ENCODE measurements around the gene PROK1. TPM values are rescaled to one million over a fixed set of nuclear protein-coding genes. Genes with fewer than 3 reads are reported as not detected.

PROK1 gene
- total and polyA plus RNA-seq, 2 donors (not counting 1 experiment from before 2014, with no cell fraction given) = not detected

- POLR2A ChIA-PET = no interaction called here
- 87% methylated on average over 10 of the region's 10 CpGs for WGBS (ENCODE audit: insufficient coverage)
- Histone ChIP-seq H3K4me3 (ENCODE audit: control extremely low read depth in 1 of 5, extremely low read depth in 1 of 5, insufficient read depth in 1 of 5, low read depth in 2 of 5, low read length in 4 of 5) (no peak overlapping the region), H3K9me3 (ENCODE audit: control extremely low read depth in 1 of 3, control insufficient read depth in 2 of 3, insufficient read depth in 1 of 3, low read length in 2 of 3) (peaks cover 0 to 2% (median 0%) of the 10 kb centered on the region in 3 donors), H2AFZ (ENCODE audit: insufficient read depth, low read depth, low read length, poor library complexity, severe bottlenecking) (no peak overlapping the region), H3K9ac (ENCODE audit: low read length) (no peak overlapping the region), H3K4me1 (ENCODE audit: control insufficient read depth in 2 of 2, insufficient read depth in 2 of 2, low read length in 2 of 2) (no peaks in the 10 kb centered on the region), H3K4me2 (replicated peaks; ENCODE audit: low read depth, low read length, poor library complexity, severe bottlenecking) (no peak overlapping the region), H3K79me2 (ENCODE audit: control insufficient read depth, insufficient read depth, low read length) (no peaks in the 10 kb centered on the region), H3K27ac (ENCODE audit: low read length in 2 of 2) (no peak overlapping the region), H3K36me3 (replicated peaks in 1 of 2; ENCODE audit: control extremely low read depth in 1 of 2, control insufficient read depth in 1 of 2, extremely low read depth in 1 of 2, insufficient read depth in 2 of 2, low read length in 1 of 2) (no peaks in the 10 kb centered on the region), H4K20me1 (ENCODE audit: control insufficient read depth, insufficient read depth, low read length, poor library complexity, severe bottlenecking) (no peaks in the 10 kb centered on the region), H3K27me3 (replicated peaks in 1 of 4; ENCODE audit: control extremely low read depth in 1 of 4, control insufficient read depth in 3 of 4, insufficient read depth in 4 of 4, low read length in 3 of 4) (peaks cover 0 to 3% (median 0%) of the 10 kb centered on the region in 4 experiments)
- intact Hi-C loops (cut with micrococcal nuclease) = no loop called here
- H3K27me3 Mint-ChIP-seq = peaks cover 35% of the 10 kb centered on the region
- TF ChIP-seq EZH2 (IDR thresholded peaks at IDR 0.05; ENCODE audit: borderline replicate concordance, insufficient read depth, low read depth, low read length, poor library complexity, severe bottlenecking) = no peak
- TF ChIP-seq, protein P1, sequence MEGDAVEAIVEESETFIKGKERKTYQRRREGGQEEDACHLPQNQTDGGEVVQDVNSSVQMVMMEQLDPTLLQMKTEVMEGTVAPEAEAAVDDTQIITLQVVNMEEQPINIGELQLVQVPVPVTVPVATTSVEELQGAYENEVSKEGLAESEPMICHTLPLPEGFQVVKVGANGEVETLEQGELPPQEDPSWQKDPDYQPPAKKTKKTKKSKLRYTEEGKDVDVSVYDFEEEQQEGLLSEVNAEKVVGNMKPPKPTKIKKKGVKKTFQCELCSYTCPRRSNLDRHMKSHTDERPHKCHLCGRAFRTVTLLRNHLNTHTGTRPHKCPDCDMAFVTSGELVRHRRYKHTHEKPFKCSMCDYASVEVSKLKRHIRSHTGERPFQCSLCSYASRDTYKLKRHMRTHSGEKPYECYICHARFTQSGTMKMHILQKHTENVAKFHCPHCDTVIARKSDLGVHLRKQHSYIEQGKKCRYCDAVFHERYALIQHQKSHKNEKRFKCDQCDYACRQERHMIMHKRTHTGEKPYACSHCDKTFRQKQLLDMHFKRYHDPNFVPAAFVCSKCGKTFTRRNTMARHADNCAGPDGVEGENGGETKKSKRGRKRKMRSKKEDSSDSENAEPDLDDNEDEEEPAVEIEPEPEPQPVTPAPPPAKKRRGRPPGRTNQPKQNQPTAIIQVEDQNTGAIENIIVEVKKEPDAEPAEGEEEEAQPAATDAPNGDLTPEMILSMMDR (IDR thresholded peaks at IDR 0.05) = no peak
- no peaks in the 10 kb centered on the region for H3K4me1 Mint-ChIP-seq
- CTCF ChIA-PET = interaction anchor here (2.0 to 2.9 kb wide), 2 partner anchors 12 to 23 kb away, joined by 11 to 12 read pairs; no protein-coding TSS in a partner anchor
- H3K4me3 Mint-ChIP-seq = no peak overlapping the region
- DNase-seq (no peak), ATAC-seq (ENCODE audit: low read depth) (no peak)
- H3K9me3 Mint-ChIP-seq (ENCODE audit: insufficient read depth) = no peaks in the 10 kb centered on the region
- no peak overlapping the region for H3K27ac Mint-ChIP-seq
Measured at GRCh38 chr1:110472546-110472945, 21.6 kb downstream of the PROK1 start.

DNA sequence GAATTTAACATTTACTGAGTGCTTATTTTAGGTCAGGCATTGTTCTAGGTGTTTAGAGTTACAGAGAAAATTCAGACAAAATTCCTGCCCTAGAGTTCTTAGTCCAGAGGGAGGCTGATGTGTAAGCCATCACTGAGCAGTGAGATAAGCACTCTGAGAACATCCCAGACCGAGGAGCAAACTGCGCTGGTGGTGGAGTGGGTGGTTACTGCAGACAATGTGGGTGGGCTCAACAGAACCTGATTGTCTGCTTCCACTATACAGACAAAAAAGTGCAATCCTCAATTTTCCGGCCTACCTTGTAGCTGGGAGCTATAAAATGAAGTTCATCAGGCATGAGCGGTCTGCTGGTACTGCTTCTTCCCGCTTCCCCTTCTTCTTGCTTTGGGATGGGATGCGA, 23.5 kb downstream of the PROK1 start:
- H4K20me1 ChIP-seq (ENCODE audit: control insufficient read depth, insufficient read depth, low read length, poor library complexity, severe bottlenecking) = no peaks in the 10 kb centered on the region
- no peaks in the 10 kb centered on the region for H3K4me1 ChIP-seq (ENCODE audit: control insufficient read depth in 2 of 2, insufficient read depth in 2 of 2, low read length in 2 of 2)
- WGBS (ENCODE audit: insufficient coverage) = 100% methylated on average over 3 of the region's 6 CpGs
- ATAC-seq (ENCODE audit: low read depth) = no peak
- no peak for TF ChIP-seq EZH2 (IDR thresholded peaks at IDR 0.05; ENCODE audit: borderline replicate concordance, insufficient read depth, low read depth, low read length, poor library complexity, severe bottlenecking)
- TF ChIP-seq, protein P1 (IDR thresholded peaks at IDR 0.05) = no peak
- Mint-ChIP-seq H3K4me1 (no peaks in the 10 kb centered on the region), H3K27ac (no peak overlapping the region), H3K27me3 (peaks cover 37% of the 10 kb centered on the region), H3K9me3 (ENCODE audit: insufficient read depth) (no peaks in the 10 kb centered on the region), H3K4me3 (no peak overlapping the region)
- peaks cover 0 to 3% (median 0%) of the 10 kb centered on the region in 4 experiments for H3K27me3 ChIP-seq (replicated peaks in 1 of 4; ENCODE audit: control extremely low read depth in 1 of 4, control insufficient read depth in 3 of 4, insufficient read depth in 4 of 4, low read length in 3 of 4)
- no peak overlapping the region for H3K4me3 ChIP-seq (ENCODE audit: control extremely low read depth in 1 of 5, extremely low read depth in 1 of 5, insufficient read depth in 1 of 5, low read depth in 2 of 5, low read length in 4 of 5)
- no peak for DNase-seq
- peaks cover 0 to 2% (median 0%) of the 10 kb centered on the region in 3 donors for H3K9me3 ChIP-seq (ENCODE audit: control extremely low read depth in 1 of 3, control insufficient read depth in 2 of 3, insufficient read depth in 1 of 3, low read length in 2 of 3)
- H3K4me2 ChIP-seq (replicated peaks; ENCODE audit: low read depth, low read length, poor library complexity, severe bottlenecking) = no peak overlapping the region
- no peak overlapping the region for H2AFZ ChIP-seq (ENCODE audit: insufficient read depth, low read depth, low read length, poor library complexity, severe bottlenecking)
- H3K36me3 ChIP-seq (replicated peaks in 1 of 2; ENCODE audit: control extremely low read depth in 1 of 2, control insufficient read depth in 1 of 2, extremely low read depth in 1 of 2, insufficient read depth in 2 of 2, low read length in 1 of 2) = no peaks in the 10 kb centered on the region
- ChIA-PET CTCF (interaction anchor here (1.6 to 2.9 kb wide), 3 partner anchors 14 to 277 kb away, joined by 6 to 12 read pairs (median 11); no protein-coding TSS in a partner anchor), POLR2A (no interaction called here)
- no peaks in the 10 kb centered on the region for H3K79me2 ChIP-seq (ENCODE audit: control insufficient read depth, insufficient read depth, low read length)
- no peak overlapping the region for H3K27ac ChIP-seq (ENCODE audit: low read length in 2 of 2)
- intact Hi-C loops (cut with micrococcal nuclease) = no loop called here
- H3K9ac ChIP-seq (ENCODE audit: low read length) = no peak overlapping the region

All from B cell (primary cell).